ENCODE results near the gene KDSR. TPM values are rescaled to one million over a fixed set of nuclear protein-coding genes. Genes with fewer than 3 reads are reported as not detected.

The KDSR gene
- total and polyA plus RNA-seq, 2 donors (not counting 1 experiment from before 2014, with no cell fraction given), result 6.4 to 21.1 TPM

DNA sequence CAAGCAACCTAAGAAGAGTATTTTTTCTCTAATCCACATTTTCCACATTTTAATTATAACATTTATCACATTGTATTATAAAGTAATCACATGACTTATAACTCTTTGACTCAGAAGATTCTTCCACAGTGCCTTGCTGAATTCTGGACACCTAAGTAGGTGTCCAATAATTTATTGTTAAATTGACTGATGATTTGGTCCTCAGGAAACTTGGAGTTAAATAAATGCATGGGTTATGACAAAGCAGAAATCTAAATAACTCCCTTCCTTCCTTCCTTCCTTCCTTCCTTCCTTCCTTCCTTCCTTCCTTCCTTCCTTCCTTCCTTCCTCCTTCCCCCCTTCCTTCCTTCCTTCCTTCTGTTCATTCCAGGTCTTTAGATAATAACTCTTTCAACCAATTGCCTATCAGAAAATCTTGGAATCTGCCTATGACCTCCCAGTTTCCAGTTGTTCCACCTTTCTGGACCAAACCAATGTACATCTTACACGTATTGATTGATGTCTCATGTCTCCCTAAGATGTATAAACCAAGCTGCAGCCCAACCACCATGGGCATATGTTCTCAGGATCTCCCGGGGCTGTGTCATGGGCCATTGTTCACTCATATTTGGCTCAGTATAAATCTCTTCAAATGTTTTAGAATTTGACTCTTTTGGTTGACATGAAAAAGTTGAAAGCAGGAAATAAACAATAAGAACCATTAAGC lies 10.4 kb upstream of the KDSR start:
- no peak overlapping the region for H3K9ac ChIP-seq (ENCODE audit: low read length)
- H3K79me2 ChIP-seq (ENCODE audit: control insufficient read depth, insufficient read depth, low read length), result no peaks in the 10 kb centered on the region
- no peak for TF ChIP-seq EZH2 (IDR thresholded peaks at IDR 0.05; ENCODE audit: borderline replicate concordance, insufficient read depth, low read depth, low read length, poor library complexity, severe bottlenecking)
- TF ChIP-seq, protein P1, sequence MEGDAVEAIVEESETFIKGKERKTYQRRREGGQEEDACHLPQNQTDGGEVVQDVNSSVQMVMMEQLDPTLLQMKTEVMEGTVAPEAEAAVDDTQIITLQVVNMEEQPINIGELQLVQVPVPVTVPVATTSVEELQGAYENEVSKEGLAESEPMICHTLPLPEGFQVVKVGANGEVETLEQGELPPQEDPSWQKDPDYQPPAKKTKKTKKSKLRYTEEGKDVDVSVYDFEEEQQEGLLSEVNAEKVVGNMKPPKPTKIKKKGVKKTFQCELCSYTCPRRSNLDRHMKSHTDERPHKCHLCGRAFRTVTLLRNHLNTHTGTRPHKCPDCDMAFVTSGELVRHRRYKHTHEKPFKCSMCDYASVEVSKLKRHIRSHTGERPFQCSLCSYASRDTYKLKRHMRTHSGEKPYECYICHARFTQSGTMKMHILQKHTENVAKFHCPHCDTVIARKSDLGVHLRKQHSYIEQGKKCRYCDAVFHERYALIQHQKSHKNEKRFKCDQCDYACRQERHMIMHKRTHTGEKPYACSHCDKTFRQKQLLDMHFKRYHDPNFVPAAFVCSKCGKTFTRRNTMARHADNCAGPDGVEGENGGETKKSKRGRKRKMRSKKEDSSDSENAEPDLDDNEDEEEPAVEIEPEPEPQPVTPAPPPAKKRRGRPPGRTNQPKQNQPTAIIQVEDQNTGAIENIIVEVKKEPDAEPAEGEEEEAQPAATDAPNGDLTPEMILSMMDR (IDR thresholded peaks at IDR 0.05), result no peak
- H4K20me1 ChIP-seq (ENCODE audit: control insufficient read depth, insufficient read depth, low read length, poor library complexity, severe bottlenecking), result no peaks in the 10 kb centered on the region
- peaks cover 0 to 4% (median 2%) of the 10 kb centered on the region in 3 donors for H3K9me3 ChIP-seq (ENCODE audit: control extremely low read depth in 1 of 3, control insufficient read depth in 2 of 3, insufficient read depth in 1 of 3, low read length in 2 of 3)
- Mint-ChIP-seq H3K4me1 (peaks cover 8% of the 10 kb centered on the region), H3K27ac (no peak overlapping the region), H3K27me3 (no peaks in the 10 kb centered on the region), H3K9me3 (ENCODE audit: insufficient read depth) (no peaks in the 10 kb centered on the region), H3K4me3 (no peak overlapping the region)
- H3K27ac ChIP-seq (ENCODE audit: low read length in 2 of 2), result no peak overlapping the region
- no peaks in the 10 kb centered on the region for H3K36me3 ChIP-seq (replicated peaks in 1 of 2; ENCODE audit: control extremely low read depth in 1 of 2, control insufficient read depth in 1 of 2, extremely low read depth in 1 of 2, insufficient read depth in 2 of 2, low read length in 1 of 2)
- CTCF ChIA-PET, result interaction anchor here (0.7 kb wide), 1 partner anchor 53 kb away, joined by 3 read pairs; no protein-coding TSS in a partner anchor
- no peak overlapping the region for H2AFZ ChIP-seq (ENCODE audit: insufficient read depth, low read depth, low read length, poor library complexity, severe bottlenecking)
- intact Hi-C loops (cut with micrococcal nuclease), result no loop called here
- no CpG with 5 or more reads among the region's 2 CpGs for whole genome bisulfite sequencing (ENCODE audit: insufficient coverage)
- POLR2A ChIA-PET, result no interaction called here
- no peak overlapping the region for H3K4me3 ChIP-seq (ENCODE audit: control extremely low read depth in 1 of 5, extremely low read depth in 1 of 5, insufficient read depth in 1 of 5, low read depth in 2 of 5, low read length in 4 of 5)
- no peak for DNase-seq
- no peaks in the 10 kb centered on the region for H3K4me1 ChIP-seq (ENCODE audit: control insufficient read depth in 2 of 2, insufficient read depth in 2 of 2, low read length in 2 of 2)
- ATAC-seq (ENCODE audit: low read depth), result no peak
- H3K27me3 ChIP-seq (replicated peaks in 1 of 4; ENCODE audit: control extremely low read depth in 1 of 4, control insufficient read depth in 3 of 4, insufficient read depth in 4 of 4, low read length in 3 of 4), result no peaks in the 10 kb centered on the region
- no peak overlapping the region for H3K4me2 ChIP-seq (replicated peaks; ENCODE audit: low read depth, low read length, poor library complexity, severe bottlenecking)

DNA sequence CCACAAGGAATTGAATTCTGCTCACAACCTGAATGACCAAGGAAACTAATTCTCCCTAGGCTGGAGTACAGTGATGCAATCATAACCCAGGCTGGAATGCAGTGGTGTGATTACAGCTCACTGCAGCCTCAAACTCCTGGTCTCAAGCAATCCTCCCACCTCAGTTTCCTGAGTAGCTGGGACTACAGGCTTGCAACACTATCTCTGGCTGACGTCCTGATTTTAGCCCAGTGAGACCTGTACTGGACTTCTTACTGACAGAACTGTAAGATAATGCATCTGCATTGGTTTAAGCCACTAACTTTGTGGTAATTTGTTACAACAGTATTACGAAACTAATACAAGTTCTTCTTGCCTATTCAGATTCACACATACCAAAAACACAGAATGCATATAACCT lies 9.5 kb upstream of the KDSR start:
- Histone ChIP-seq H3K4me3 (ENCODE audit: control extremely low read depth in 1 of 5, extremely low read depth in 1 of 5, insufficient read depth in 1 of 5, low read depth in 2 of 5, low read length in 4 of 5) (no peak overlapping the region), H3K27ac (ENCODE audit: low read length in 2 of 2) (no peak overlapping the region), H3K4me2 (replicated peaks; ENCODE audit: low read depth, low read length, poor library complexity, severe bottlenecking) (no peak overlapping the region), H4K20me1 (ENCODE audit: control insufficient read depth, insufficient read depth, low read length, poor library complexity, severe bottlenecking) (no peaks in the 10 kb centered on the region), H3K4me1 (ENCODE audit: control insufficient read depth in 2 of 2, insufficient read depth in 2 of 2, low read length in 2 of 2) (no peaks in the 10 kb centered on the region), H3K79me2 (ENCODE audit: control insufficient read depth, insufficient read depth, low read length) (no peaks in the 10 kb centered on the region), H2AFZ (ENCODE audit: insufficient read depth, low read depth, low read length, poor library complexity, severe bottlenecking) (no peak overlapping the region), H3K27me3 (replicated peaks in 1 of 4; ENCODE audit: control extremely low read depth in 1 of 4, control insufficient read depth in 3 of 4, insufficient read depth in 4 of 4, low read length in 3 of 4) (no peaks in the 10 kb centered on the region), H3K9me3 (ENCODE audit: control extremely low read depth in 1 of 3, control insufficient read depth in 2 of 3, insufficient read depth in 1 of 3, low read length in 2 of 3) (peaks cover 0 to 4% (median 2%) of the 10 kb centered on the region in 3 donors), H3K36me3 (replicated peaks in 1 of 2; ENCODE audit: control extremely low read depth in 1 of 2, control insufficient read depth in 1 of 2, extremely low read depth in 1 of 2, insufficient read depth in 2 of 2, low read length in 1 of 2) (no peaks in the 10 kb centered on the region), H3K9ac (ENCODE audit: low read length) (no peak overlapping the region)
- Mint-ChIP-seq H3K4me1 (peaks cover 8% of the 10 kb centered on the region), H3K27ac (no peak overlapping the region), H3K9me3 (ENCODE audit: insufficient read depth) (no peaks in the 10 kb centered on the region), H3K27me3 (no peaks in the 10 kb centered on the region), H3K4me3 (no peak overlapping the region)
- CTCF ChIA-PET, result no interaction called here
- WGBS (ENCODE audit: insufficient coverage), result 100% methylated on average over 1 of the region's 2 CpGs
- POLR2A ChIA-PET, result no interaction called here
- ATAC-seq (ENCODE audit: low read depth) (no peak), DNase-seq (no peak)
- intact Hi-C loops (cut with micrococcal nuclease), result no loop called here
- TF ChIP-seq, protein P1 (IDR thresholded peaks at IDR 0.05), result no peak

Measured in B cell (primary cell).